Ovary (tissue), 3 donors: ENCODE measurements around the gene ZNF782.

Source experiments
- CTCF ChIP-seq, 3 donors: fragments of 450-650 bp in 2 of 3; fragments of 200-600 bp in 1 of 3; IDR thresholded peaks; one replicate each; pipeline versions ENCODE4 v1.5.1 to v1.8.0; 2016 to 2022; ENCODE audit warnings: antibody characterized with exemption in 3 of 3, mild to moderate bottlenecking in 1 of 3
- EP300 ChIP-seq: sonication (generic); formaldehyde crosslinking; IDR thresholded peaks from one replicate; pipeline ENCODE4 v1.6.1; 2017; ENCODE audit warnings: antibody characterized with exemption
- POLR2A ChIP-seq: fragments of 450-650 bp; IDR thresholded peaks from one replicate; pipeline ENCODE4 v1.6.1; 2017; ENCODE audit warnings: antibody characterized with exemption, mild to moderate bottlenecking, moderate library complexity
- donor health status: DM: no; HTN: no; CAD: no.

GRCh38 chr9:96777426-96777864, 76.9 kb downstream of the ZNF782 start:
- no peak for TF ChIP-seq CTCF (IDR thresholded peaks at IDR 0.05)
- TF ChIP-seq EP300: no peak
- TF ChIP-seq POLR2A: no peak
